Astrocyte (in vitro differentiated cells and primary cell): ENCODE data around the gene SKAP2.

Experiments
- CTCF ChIP-seq: IDR thresholded peaks from 2 replicates; pipeline ENCODE4 v1.5.1; 2011; ENCODE audit warnings: low read depth, mild to moderate bottlenecking, inconsistent platforms, low read length, moderate library complexity; ENCODE audit not compliant: insufficient read depth
- EZH2 ChIP-seq: IDR thresholded peaks from 2 replicates; pipeline ENCODE4 v1.6.1; 2012; ENCODE audit warnings: mild to moderate bottlenecking, low read length, inconsistent platforms; ENCODE audit not compliant: insufficient read depth

- TF ChIP-seq CTCF (no peak), EZH2 (no peak)
Observed at GRCh38 chr7:26639695-26640094, 224.7 kb downstream of the SKAP2 start.
